Adrenal gland (tissue), 19 donors: ENCODE data around the gene FAM89B. TPM values are rescaled to one million over a fixed set of nuclear protein-coding genes. Genes with fewer than 3 reads are reported as not detected.
"Not testable (repeated sequence)": the region's sequence is repeated elsewhere in the genome, so short reads cannot be mapped to it uniquely, and the experiment has no call there.

Experiments
- DNase-seq, 7 donors: peaks; one replicate each; pipeline ENCODE4 v3.0.0-alpha.2; 2019 to 2020
- H3K27ac ChIP-seq, 5 donors: fragments of 200-600 bp; sonication (generic) in 4 of 5; 1 replicate in 3 of 5; 2 replicates in 2 of 5; pipeline versions ENCODE4 v1.5.1 to v1.8.0; 2016 to 2020; ENCODE audit warnings: mild to moderate bottlenecking in 1 of 5
- H3K27me3 ChIP-seq: fragments of 200-600 bp; 2 replicates; pipeline ENCODE4 v1.8.0; 2021
- H3K36me3 ChIP-seq, 2 donors: fragments of 200-600 bp; replicated peaks in 1 of 2; 1 replicate in 1 of 2; 2 replicates in 1 of 2; pipeline versions ENCODE4 v1.5.1 to v1.8.0; 2018 to 2022
- H3K4me1 ChIP-seq, 2 donors: fragments of 200-600 bp; replicated peaks in 1 of 2; 1 replicate in 1 of 2; 2 replicates in 1 of 2; pipeline versions ENCODE4 v1.5.1 to v1.8.0; 2018 to 2021
- H3K4me3 ChIP-seq, 4 donors: fragments of 200-600 bp; sonication (generic) in 3 of 4; one replicate each; pipeline ENCODE4 v1.5.1; 2016 to 2018
- H3K9me3 ChIP-seq, 3 donors: fragments of 200-600 bp; sonication (generic) in 1 of 3; replicated peaks in 1 of 3; 1 replicate in 2 of 3; 2 replicates in 1 of 3; pipeline versions ENCODE4 v1.5.1 to v1.8.0; 2016 to 2021
- CTCF ChIP-seq, 6 experiments: fragments of 450-650 bp in 4 of 6; fragments of 200-600 bp in 2 of 6; sonication (generic) in 1 of 6; IDR thresholded peaks; 1 replicate in 5 of 6; 2 replicates in 1 of 6; pipeline versions ENCODE4 v1.5.1 to v1.8.0; 2016 to 2021; ENCODE audit warnings: antibody characterized with exemption in 6 of 6, mild to moderate bottlenecking in 2 of 6, moderate library complexity in 1 of 6
- POLR2A ChIP-seq, 2 donors: fragments of 450-650 bp; IDR thresholded peaks; one replicate each; pipeline ENCODE4 v1.6.1; 2017; ENCODE audit warnings: antibody characterized with exemption in 2 of 2, mild to moderate bottlenecking in 2 of 2, moderate library complexity in 1 of 2
- WGBS, 4 donors: extraction: QIAGEN DNeasy Blood & Tissue Kit in 2 of 4; methylation state at CpG; one replicate each; pipeline versions ENCODE4 v1.1.5 to v1.1.7; 2013 to 2017; 5-methylcytosine and 5-hydroxymethylcytosine counted together
- intact Hi-C, 2 donors: fragments of 100-400 bp; cut with DNase I; formaldehyde crosslinking; loops; one replicate each; pipeline versions ENCODE4 v1.14.1 to v1.15.0; 2022 to 2023
- long read RNA-seq, 10 donors: library from polyadenylated mRNA in 3 of 10; unstranded in 2 of 10; stranded (forward) in 1 of 10; transcript quantifications; one replicate each; pipeline ENCODE4 v2.0.0 and lab custom pipeline, GENCODE V29; 2021 to 2026
- polyA plus RNA-seq, 3 donors: library from polyadenylated mRNA; stranded (reverse); fragments of 200-250 nt in 2 of 3; fragments of 350-450 nt in 1 of 3; fragmentation: Illumina TruSeq in 1 of 3; extraction: RNeasy Lipid Tissue Mini Kit (QIAGEN cat#74804) in 1 of 3; gene quantifications; one replicate each; pipeline ENCODE4 v1.2.3, GENCODE V29; 2013 to 2014
- total RNA-seq, 9 donors: library from RNA; depleted of rRNA in 4 of 9; stranded (reverse); fragments of >200 nt in 4 of 9; fragments of 120-200 nt in 1 of 9; fragmentation: NEBNext Ultra II Directional in 1 of 9; extraction: Animal tissue kit (Norgen Biotek cat#: 25700) in 1 of 9; gene quantifications; one replicate each; pipeline versions ENCODE4 v1.1.0 to v1.2.4, GENCODE V29; 2013 to 2023
- donor health status: healthy with polysubstance abuse.
- donor health status: Bipolar disorder and iron deficiency.
- donor health status: DM: yes; HTN: yes; CAD: no.
- donor health status: DM: no; HTN: no; CAD: no.
- donor health status: DM: no; HTN: no; CAD: no.
- donor health status: DM: yes; HTN: yes; CAD: no.

The FAM89B gene
- total RNA-seq (10 to 100 TPM; 28.0 to 77.1 (median 41.7) TPM), polyA plus RNA-seq (10 to 100 TPM in 2 of 3 donors, 1 to 10 TPM in 1; 7.0 to 64.4 (median 50.1) TPM)
- long read RNA-seq, donor 1, transcript FAM89B-203 (2 exons, 1,263 nt), result major isoform, 13 of 23 reads
- long read RNA-seq, donor 1, transcript FAM89B-202 (2 exons, 1,337 nt), result minor isoform, 9 of 23 reads
- long read RNA-seq, donor 1, partial matches to known transcripts, result 0 of 23 reads
- long read RNA-seq, donor 1, other reads (novel, unspliced or antisense), result 0 of 23 reads
- long read RNA-seq, donor 2, transcript FAM89B-203 (2 exons, 1,263 nt), result major isoform, 6 of 11 reads
- long read RNA-seq, donor 2, partial matches to known transcripts, result 0 of 11 reads
- long read RNA-seq, donor 2, other reads (novel, unspliced or antisense), result 0 of 11 reads
- long read RNA-seq, donor 3, transcript FAM89B-203 (2 exons, 1,263 nt), result major isoform, 9 of 15 reads
- long read RNA-seq, donor 3, transcript FAM89B-202 (2 exons, 1,337 nt), result minor isoform, 6 of 15 reads
- long read RNA-seq, donor 3, partial matches to known transcripts, result 0 of 15 reads
- long read RNA-seq, donor 3, other reads (novel, unspliced or antisense), result 0 of 15 reads
- long read RNA-seq, donor 4, partial matches to known transcripts, result 0 of 9 reads
- long read RNA-seq, donor 4, other reads (novel, unspliced or antisense), result 6 of 9 reads
- long read RNA-seq, donor 5, transcript FAM89B-201 (2 exons, 1,409 nt), result minor isoform, 14 of 131 reads
- long read RNA-seq, donor 5, transcript FAM89B-202 (2 exons, 1,337 nt), result minor isoform, 42 of 131 reads
- long read RNA-seq, donor 5, transcript FAM89B-203 (2 exons, 1,263 nt), result major isoform, 74 of 131 reads
- long read RNA-seq, donor 5, partial matches to known transcripts, result 0 of 131 reads
- long read RNA-seq, donor 5, other reads (novel, unspliced or antisense), result 1 of 131 reads
- long read RNA-seq, donor 6, partial matches to known transcripts, result 0 of 6 reads
- long read RNA-seq, donor 6, other reads (novel, unspliced or antisense), result 6 of 6 reads
- long read RNA-seq, donor 7, transcript FAM89B-202 (2 exons, 1,337 nt), result minor isoform, 5 of 16 reads
- long read RNA-seq, donor 7, transcript FAM89B-203 (2 exons, 1,263 nt), result major isoform, 10 of 16 reads
- long read RNA-seq, donor 7, partial matches to known transcripts, result 0 of 16 reads
- long read RNA-seq, donor 7, other reads (novel, unspliced or antisense), result 0 of 16 reads
- long read RNA-seq, donor 8, transcript FAM89B-203 (2 exons, 1,263 nt), result major isoform, 20 of 34 reads
- long read RNA-seq, donor 8, transcript FAM89B-202 (2 exons, 1,337 nt), result minor isoform, 12 of 34 reads
- long read RNA-seq, donor 8, partial matches to known transcripts, result 0 of 34 reads
- long read RNA-seq, donor 8, other reads (novel, unspliced or antisense), result 0 of 34 reads
- long read RNA-seq, donor 9, transcript FAM89B-203 (2 exons, 1,263 nt), result major isoform, 8 of 14 reads
- long read RNA-seq, donor 9, transcript FAM89B-202 (2 exons, 1,337 nt), result minor isoform, 5 of 14 reads
- long read RNA-seq, donor 9, partial matches to known transcripts, result 0 of 14 reads
- long read RNA-seq, donor 9, other reads (novel, unspliced or antisense), result 0 of 14 reads
- long read RNA-seq, donor 10, transcript FAM89B-203 (2 exons, 1,263 nt), result major isoform, 8 of 14 reads
- long read RNA-seq, donor 10, partial matches to known transcripts, result 0 of 14 reads
- long read RNA-seq, donor 10, other reads (novel, unspliced or antisense), result 0 of 14 reads

GRCh38 chr11:65572356-65573051 is at the start of gene FAM89B:
Gene FAM89B, plus strand, starts transcription at chr11:65572538. Its CDS starts 132 bp downstream, at chr11:65572670.
- TF ChIP-seq CTCF (IDR thresholded peaks at IDR 0.05) (peak in 1 of 6 experiments; percentile 14), POLR2A (IDR thresholded peaks at IDR 0.05) (peak; percentile 63 to 66)
- WGBS, 4 donors, result 0% methylated on average over 10 to 86 of the region's 86 CpGs
- DNase-seq, result peak; percentile 92 to 96 (median 93)
- Histone ChIP-seq H3K9me3 (no peaks in the 10 kb centered on the region), H3K36me3 (peaks cover 0 to 3% of the 10 kb centered on the region in 2 donors), H3K27ac (peak within 1 kb of the TSS; percentile 9 to 97 (median 71)), H3K27me3 (no peaks in the 10 kb centered on the region), H3K4me1 (peaks cover 51 to 72% of the 10 kb centered on the region in 2 donors), H3K4me3 (peak within 1 kb of the TSS in 2 of 4 donors; percentile 19 to 63)
- intact Hi-C loops, result loop anchor here in 1 of 2 donors (5.0 kb wide), 1 partner anchor 40 kb away; the partner anchor contains the start of gene MAP3K11

GRCh38 chr11:65522718-65523630 is 49.4 kb upstream of the FAM89B start:
- H3K9me3 ChIP-seq, H3K4me3 ChIP-seq, intact Hi-C loops, H3K27me3 ChIP-seq, H3K27ac ChIP-seq: not testable (repeated sequence)
- peak in 1 of 7 donors; percentile 14 for DNase-seq
- H3K36me3 ChIP-seq, result peaks cover 0 to 20% of the 10 kb centered on the region in 2 donors
- WGBS, 4 donors, result 67 to 70% (median 70%) methylated on average over 16 to 18 of the region's 18 CpGs
- H3K4me1 ChIP-seq, result peaks cover 17 to 24% of the 10 kb centered on the region in 2 donors

GRCh38 chr11:65523631-65523968 is 48.7 kb upstream of the FAM89B start:
- H3K9me3 ChIP-seq, H3K27me3 ChIP-seq, intact Hi-C loops, H3K4me3 ChIP-seq, H3K27ac ChIP-seq: not testable (repeated sequence)
- WGBS, 4 donors, result 90 to 94% (median 92%) methylated on average over 6 to 7 of the region's 7 CpGs
- peak in 1 of 7 donors; percentile 10 for DNase-seq
- peaks cover 0 to 25% of the 10 kb centered on the region in 2 donors for H3K36me3 ChIP-seq
- peaks cover 17 to 27% of the 10 kb centered on the region in 2 donors for H3K4me1 ChIP-seq
